ENCODE data around the gene TLN1.

Gene TLN1, protein sequence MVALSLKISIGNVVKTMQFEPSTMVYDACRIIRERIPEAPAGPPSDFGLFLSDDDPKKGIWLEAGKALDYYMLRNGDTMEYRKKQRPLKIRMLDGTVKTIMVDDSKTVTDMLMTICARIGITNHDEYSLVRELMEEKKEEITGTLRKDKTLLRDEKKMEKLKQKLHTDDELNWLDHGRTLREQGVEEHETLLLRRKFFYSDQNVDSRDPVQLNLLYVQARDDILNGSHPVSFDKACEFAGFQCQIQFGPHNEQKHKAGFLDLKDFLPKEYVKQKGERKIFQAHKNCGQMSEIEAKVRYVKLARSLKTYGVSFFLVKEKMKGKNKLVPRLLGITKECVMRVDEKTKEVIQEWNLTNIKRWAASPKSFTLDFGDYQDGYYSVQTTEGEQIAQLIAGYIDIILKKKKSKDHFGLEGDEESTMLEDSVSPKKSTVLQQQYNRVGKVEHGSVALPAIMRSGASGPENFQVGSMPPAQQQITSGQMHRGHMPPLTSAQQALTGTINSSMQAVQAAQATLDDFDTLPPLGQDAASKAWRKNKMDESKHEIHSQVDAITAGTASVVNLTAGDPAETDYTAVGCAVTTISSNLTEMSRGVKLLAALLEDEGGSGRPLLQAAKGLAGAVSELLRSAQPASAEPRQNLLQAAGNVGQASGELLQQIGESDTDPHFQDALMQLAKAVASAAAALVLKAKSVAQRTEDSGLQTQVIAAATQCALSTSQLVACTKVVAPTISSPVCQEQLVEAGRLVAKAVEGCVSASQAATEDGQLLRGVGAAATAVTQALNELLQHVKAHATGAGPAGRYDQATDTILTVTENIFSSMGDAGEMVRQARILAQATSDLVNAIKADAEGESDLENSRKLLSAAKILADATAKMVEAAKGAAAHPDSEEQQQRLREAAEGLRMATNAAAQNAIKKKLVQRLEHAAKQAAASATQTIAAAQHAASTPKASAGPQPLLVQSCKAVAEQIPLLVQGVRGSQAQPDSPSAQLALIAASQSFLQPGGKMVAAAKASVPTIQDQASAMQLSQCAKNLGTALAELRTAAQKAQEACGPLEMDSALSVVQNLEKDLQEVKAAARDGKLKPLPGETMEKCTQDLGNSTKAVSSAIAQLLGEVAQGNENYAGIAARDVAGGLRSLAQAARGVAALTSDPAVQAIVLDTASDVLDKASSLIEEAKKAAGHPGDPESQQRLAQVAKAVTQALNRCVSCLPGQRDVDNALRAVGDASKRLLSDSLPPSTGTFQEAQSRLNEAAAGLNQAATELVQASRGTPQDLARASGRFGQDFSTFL (N-terminal part only)

DNA sequence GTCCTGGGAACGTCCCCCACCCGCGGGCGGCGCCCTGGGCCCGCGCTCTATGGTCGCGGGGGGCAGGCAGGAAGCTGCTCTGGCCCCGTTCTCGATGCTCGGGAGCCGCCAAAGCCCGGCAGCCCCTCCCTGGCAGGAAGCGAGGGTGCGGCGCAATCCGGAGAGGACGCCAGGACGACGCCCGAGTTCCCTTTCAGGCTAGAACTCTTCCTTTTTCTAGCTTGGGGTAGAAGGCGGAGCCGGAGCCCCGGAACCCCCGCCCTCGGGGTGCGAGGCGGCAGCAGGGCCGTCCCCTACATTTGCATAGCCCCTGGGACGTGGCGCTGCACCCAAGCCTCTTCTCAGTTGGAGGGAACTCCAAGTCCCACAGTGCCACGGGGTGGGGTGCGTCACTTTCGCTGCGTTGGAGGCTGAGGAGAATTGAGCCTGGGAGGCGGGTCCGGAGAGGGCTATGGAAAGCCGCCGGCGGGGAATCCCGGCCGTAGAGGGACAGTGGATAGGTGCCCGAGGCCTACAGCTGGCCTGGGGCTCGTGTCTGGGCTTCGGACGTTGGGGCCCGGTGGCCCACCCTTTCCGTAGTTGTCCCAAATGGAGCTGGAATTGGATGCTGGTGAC is at the start of gene TLN1, which contains the start of gene CREB3:
Gene TLN1 (minus strand): TSS at position 11 of the 615 bp plus-strand sequence. CDS start 6,501 bp downstream, outside the sequence.
Gene CREB3 (plus strand): TSS at position 482 of the 615 bp plus-strand sequence. CDS start 107 bp downstream, at position 589.
- peak; percentile 83 to 96 (median 92) for DNase-seq

GRCh38 chr9:35781066-35781465 is 49.1 kb upstream of the TLN1 start:
- DNase-seq = no peak

DNA sequence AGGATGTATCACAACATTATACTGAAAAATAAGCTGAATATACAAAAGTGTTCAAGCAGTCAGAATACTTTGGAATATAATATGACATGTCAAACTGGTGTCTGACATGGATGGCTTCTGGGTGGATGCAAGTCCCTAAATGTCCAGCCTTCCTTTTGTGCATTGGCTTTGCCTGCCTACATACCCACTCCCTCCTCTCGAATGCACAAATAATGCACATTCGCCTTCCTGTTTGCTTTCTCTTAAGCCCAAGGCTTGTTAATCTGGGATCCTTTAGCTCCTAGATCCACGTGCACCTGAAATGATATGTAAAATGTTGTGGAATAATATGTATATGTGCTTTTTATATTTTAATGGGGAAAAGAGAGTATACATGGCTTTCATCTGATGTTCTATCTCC is 46.5 kb upstream of the TLN1 start:
- no peak for DNase-seq

DNA sequence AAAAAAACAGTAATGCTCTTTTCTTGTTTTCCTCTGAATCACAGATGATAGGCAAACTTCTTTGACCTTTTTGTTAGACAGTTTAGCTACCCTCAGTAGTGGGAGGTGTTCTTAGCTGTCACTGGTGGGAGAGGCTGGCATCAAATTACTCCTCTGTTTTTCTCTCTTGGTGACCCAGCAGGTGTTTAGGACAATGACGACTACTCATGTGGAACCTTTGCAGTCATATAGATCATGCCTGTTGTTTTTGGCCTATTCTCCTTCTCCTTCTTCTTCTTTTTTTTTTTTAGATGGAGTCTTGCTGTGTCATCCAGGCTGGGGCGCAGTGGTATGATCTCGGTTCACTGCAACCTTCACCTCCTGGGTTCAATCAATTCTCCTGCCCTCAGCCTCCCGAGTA is 44.0 kb upstream of the TLN1 start:
- DNase-seq = no peak

DNA sequence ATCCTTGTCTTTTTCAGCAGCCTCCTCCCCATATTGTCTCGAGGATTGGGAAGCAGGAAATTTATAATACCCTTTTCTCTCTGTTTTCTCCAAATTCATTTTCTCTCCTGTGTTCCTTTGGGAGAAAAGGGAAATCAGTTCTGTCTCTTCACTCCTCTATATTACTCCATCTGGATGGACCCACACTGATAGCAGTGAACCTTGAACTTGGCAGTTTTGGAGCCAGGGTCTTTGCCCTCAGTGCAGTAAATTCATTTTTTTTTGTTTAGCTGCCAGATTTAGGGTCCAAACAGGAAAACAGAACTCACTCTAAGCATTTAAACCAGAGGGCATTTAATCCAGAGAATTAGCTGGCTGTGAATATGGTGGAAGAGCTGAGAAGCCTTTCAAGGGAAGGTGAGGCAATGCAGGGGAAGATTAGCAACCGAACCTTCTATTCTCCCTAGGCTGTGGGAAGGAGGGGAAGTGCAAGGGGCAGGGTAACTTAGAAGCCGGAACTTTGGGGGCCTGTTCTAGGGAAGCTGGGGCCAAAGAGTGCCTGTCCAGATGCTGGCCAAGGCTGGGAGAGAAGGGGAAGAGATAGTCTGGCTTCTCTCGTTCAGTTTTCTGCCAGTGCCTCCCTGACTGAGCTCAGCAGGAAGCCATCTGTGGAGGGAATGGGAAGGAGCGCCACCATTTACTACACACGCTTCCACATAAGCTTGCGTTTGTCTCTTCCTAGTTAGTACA is 43.1 kb upstream of the TLN1 start:
- no peak for DNase-seq

GRCh38 chr9:35771943-35772342 is 39.9 kb upstream of the TLN1 start:
- no peak for DNase-seq

DNA sequence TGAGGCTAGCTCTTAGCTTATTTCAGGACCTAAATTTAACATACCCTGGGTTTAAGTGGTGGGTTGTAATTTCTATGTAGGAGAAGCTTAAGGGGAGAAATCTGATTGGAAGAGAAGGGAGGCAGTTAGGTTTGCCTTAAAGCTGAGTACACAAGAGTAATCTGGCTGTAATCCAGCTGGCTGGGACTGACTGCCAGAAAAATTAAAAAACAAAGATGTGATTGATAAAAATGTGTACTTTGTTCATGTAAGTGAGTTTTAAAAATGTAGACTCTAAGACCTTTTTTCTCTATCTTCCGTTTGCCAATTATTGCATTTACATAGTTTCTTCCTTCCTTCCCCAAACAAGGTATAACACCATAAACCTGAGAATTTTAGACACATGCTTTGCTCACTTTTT is 39.5 kb upstream of the TLN1 start:
- DNase-seq = no peak

- DNase-seq = no peak
Measured at GRCh38 chr9:35771075-35771433, 39.1 kb upstream of the TLN1 start.

DNA sequence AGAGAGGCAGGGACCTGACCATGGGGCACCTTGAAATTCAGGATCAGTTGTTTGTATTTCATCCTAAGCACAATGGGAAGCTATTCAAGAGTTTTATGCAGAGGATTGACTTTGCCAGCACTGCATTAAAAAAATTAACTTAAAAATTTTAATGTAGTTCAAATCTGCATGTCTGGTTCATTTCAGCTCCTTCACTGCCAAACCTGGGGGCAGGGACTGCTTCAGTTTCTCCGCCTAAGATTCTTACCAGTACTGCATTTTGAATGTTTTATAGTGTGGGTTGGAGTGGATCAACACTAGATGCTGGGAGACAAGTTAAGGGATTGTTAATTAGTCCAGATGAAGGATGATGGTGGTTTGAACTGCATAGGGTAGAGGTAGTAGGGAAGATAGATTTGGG is 37.8 kb upstream of the TLN1 start:
- DNase-seq = no peak

DNA sequence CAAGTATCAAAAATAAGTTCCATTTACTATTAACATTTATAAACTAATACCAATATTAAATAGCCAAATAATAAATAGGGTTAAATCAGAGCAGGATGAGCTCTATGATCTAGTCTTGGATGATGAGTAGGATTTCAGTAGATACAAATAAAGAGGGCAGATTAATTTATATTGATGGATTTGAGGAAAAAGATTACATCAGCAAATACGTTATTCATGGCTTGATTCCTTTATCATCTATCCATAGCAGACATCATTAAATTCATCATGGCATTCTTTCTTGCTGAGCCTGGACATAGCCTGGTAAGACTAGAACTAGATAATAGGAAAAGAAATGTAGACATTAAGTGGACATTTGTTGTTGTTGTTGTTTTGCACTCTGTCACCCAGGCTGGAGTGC is 35.5 kb upstream of the TLN1 start:
- no peak for DNase-seq

DNA sequence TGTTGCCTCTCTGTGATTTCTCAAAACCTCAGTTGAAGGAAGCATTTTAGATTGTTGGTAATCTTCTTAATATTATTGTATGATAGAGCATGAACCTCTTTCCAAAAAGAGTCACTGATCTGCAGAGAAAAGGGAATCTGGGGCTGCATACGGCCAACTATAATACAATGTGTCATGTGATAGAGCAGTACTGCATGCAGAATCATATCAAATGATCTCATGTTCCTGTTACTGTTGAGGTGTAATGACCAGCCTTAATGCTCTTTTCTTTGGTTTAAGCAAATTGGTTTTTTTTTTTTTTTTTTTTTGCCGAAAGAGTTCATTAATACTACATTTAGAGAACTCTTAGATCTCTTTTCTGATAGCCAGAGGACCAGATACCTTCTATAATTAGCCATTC is 35.0 kb upstream of the TLN1 start:
- DNase-seq = no peak

- no peak for DNase-seq
Measured at GRCh38 chr9:35763803-35764202, 31.8 kb upstream of the TLN1 start.

GRCh38 chr9:35763181-35763580 is 31.2 kb upstream of the TLN1 start:
- no peak for DNase-seq

DNA sequence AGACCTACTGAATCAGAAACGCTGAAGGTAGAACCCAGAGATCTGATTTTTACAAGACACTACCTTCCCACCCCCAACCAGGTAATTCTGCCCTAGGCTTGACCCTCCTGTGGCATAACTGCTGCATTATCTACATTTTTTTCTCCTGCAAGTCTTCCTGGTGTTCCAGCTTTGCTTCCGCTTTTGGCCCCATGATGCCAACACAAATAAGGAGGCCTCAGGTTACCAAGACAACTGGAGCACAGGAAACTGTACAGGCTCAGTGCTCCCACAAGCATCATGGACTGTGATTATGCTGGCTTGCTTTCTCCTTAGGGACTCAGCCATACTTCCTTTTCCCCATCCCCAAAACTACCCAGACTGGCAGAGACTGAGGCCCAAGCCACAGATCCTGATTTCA is 28.7 kb upstream of the TLN1 start:
- no peak for DNase-seq

- no peak for DNase-seq
Measured at GRCh38 chr9:35759795-35760194, 27.8 kb upstream of the TLN1 start.

DNA sequence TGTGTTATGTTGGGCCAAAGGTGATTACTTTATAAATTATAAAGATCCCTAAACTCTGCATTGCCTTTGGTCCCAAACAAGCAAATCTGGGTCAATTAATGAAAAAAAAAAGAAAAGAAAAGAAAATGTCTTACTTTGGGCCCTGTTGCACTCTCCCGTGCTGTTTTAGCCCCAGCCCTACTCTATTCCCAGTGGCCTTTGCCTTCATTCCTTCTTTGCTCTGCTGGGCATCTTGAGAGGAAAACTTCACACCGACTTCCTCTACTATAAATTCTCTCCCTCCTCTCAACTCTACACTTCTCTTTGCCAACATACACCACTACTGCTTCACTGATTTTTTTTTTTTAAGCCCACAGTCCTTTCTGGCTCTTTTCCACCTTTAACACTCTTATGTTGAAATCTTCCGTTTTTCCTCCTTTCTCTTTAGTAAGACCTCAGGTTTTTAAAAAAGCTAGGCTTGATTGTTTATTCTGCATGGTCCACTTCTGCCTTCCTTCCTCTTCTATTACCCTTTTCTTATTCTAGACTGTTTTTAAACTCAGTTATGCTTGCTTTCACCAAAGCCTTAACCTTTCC is 26.6 kb upstream of the TLN1 start:
- DNase-seq = no peak

GRCh38 chr9:35757892-35758275 is 25.9 kb upstream of the TLN1 start:
- no peak for DNase-seq

DNA sequence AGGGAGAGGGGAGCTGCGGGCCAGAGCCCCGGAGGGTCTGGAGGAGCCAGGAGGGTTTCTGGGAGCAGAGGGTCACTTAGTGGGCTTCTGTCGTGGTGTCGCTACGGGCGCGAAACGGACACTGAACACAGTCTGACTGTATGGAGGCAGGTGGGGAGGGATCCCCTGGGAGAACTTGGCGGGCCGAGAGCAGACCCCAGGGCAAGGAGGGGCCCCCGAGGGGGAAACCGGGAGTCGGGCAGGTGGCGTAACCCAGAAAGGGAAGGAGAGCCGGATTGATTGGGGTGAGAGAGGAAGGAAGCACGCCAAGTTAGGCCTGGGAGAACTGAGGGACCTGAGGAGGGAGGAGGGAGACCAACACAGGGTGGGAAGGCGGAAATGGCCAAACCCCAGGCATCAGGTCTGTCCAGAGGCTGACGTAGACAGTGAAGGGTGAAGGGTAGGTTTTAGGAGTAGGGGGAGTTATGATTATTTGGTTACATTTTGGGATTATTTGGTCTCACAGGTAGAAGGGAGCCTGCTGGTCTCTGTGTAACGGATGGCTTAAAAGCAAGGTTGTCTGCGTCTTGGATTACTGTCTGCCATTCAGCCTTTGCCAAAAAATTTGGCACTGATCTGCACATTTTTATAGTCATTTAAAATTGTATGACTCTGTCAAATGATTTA is 25.4 kb upstream of the TLN1 start:
- no peak for DNase-seq

- peak; percentile 39 to 73 (median 64) for DNase-seq
Measured at GRCh38 chr9:35756275-35757225, 24.6 kb upstream of the TLN1 start.

DNA sequence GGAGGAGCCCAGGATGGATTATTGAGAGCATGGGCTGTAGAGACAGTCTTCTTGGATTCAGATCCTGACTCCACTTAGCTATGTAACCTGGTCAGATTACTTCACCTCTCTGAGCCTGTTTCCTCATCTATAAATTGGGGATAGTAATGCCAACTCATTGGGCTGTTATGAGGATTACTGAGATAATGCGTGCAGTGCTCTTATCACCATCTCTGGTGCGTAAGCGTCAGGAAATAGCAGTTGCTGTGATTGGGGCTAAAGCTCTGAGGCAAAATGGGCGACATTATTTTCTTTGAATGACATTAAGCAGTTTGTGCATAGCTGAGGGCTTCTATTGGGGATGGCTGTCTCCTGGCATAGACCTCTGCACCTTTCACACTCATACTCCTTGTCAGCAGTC is 23.1 kb upstream of the TLN1 start:
- no peak for DNase-seq

Data from activated naive CD4-positive, alpha-beta T cell (primary cell).